ENCODE results near the gene ANKMY2.

The ANKMY2 gene

GRCh38 chr7:16563281-16564022 is 82.1 kb downstream of the ANKMY2 start:
- Histone ChIP-seq H3K4me1 (ENCODE audit: insufficient read depth, low read length) (no peaks in the 10 kb centered on the region), H3K9me3 (ENCODE audit: low read length) (no peaks in the 10 kb centered on the region), H3K27me3 (ENCODE audit: control insufficient read depth in 1 of 2, insufficient read depth in 2 of 2, low read length in 2 of 2) (no peaks in the 10 kb centered on the region), H3K9ac (ENCODE audit: low read length) (no peak overlapping the region), H3K36me3 (ENCODE audit: insufficient read depth, low read length) (no peaks in the 10 kb centered on the region), H3K4me3 (ENCODE audit: low read depth in 1 of 2, low read length in 2 of 2) (no peak overlapping the region), H3K27ac (ENCODE audit: low read depth, low read length) (no peak overlapping the region)

- H3K36me3 ChIP-seq (ENCODE audit: insufficient read depth, low read length): no peaks in the 10 kb centered on the region
- H3K4me1 ChIP-seq (ENCODE audit: insufficient read depth, low read length): no peaks in the 10 kb centered on the region
- no peaks in the 10 kb centered on the region for H3K27me3 ChIP-seq (ENCODE audit: control insufficient read depth in 1 of 2, insufficient read depth in 2 of 2, low read length in 2 of 2)
- H3K27ac ChIP-seq (ENCODE audit: low read depth, low read length): no peak overlapping the region
- no peaks in the 10 kb centered on the region for H3K9me3 ChIP-seq (ENCODE audit: low read length)
- no peak overlapping the region for H3K9ac ChIP-seq (ENCODE audit: low read length)
- no peak overlapping the region for H3K4me3 ChIP-seq (ENCODE audit: low read depth in 1 of 2, low read length in 2 of 2)
These were observed 82.9 kb downstream of the ANKMY2 start for GRCh38 chr7:16562456-16563220.

GRCh38 chr7:16561943-16562342 is 83.6 kb downstream of the ANKMY2 start:
- Histone ChIP-seq H3K4me1 (ENCODE audit: insufficient read depth, low read length) (no peaks in the 10 kb centered on the region), H3K27ac (ENCODE audit: low read depth, low read length) (no peak overlapping the region), H3K4me3 (ENCODE audit: low read depth in 1 of 2, low read length in 2 of 2) (no peak overlapping the region), H3K9ac (ENCODE audit: low read length) (no peak overlapping the region), H3K9me3 (ENCODE audit: low read length) (no peaks in the 10 kb centered on the region), H3K36me3 (ENCODE audit: insufficient read depth, low read length) (no peaks in the 10 kb centered on the region), H3K27me3 (ENCODE audit: control insufficient read depth in 1 of 2, insufficient read depth in 2 of 2, low read length in 2 of 2) (no peaks in the 10 kb centered on the region)

- Histone ChIP-seq H3K36me3 (ENCODE audit: insufficient read depth, low read length) (no peaks in the 10 kb centered on the region), H3K9ac (ENCODE audit: low read length) (no peak overlapping the region), H3K27me3 (ENCODE audit: control insufficient read depth in 1 of 2, insufficient read depth in 2 of 2, low read length in 2 of 2) (no peaks in the 10 kb centered on the region), H3K9me3 (ENCODE audit: low read length) (no peaks in the 10 kb centered on the region), H3K4me3 (ENCODE audit: low read depth in 1 of 2, low read length in 2 of 2) (no peak overlapping the region), H3K27ac (ENCODE audit: low read depth, low read length) (no peak overlapping the region), H3K4me1 (ENCODE audit: insufficient read depth, low read length) (no peaks in the 10 kb centered on the region)
These were observed 85.9 kb downstream of the ANKMY2 start for GRCh38 chr7:16559497-16560179.

GRCh38 chr7:16558761-16559302 is 86.7 kb downstream of the ANKMY2 start:
- Histone ChIP-seq H3K27me3 (ENCODE audit: control insufficient read depth in 1 of 2, insufficient read depth in 2 of 2, low read length in 2 of 2) (no peaks in the 10 kb centered on the region), H3K9me3 (ENCODE audit: low read length) (no peaks in the 10 kb centered on the region)

GRCh38 chr7:16556359-16556758 is 89.2 kb downstream of the ANKMY2 start:
- Histone ChIP-seq H3K27ac (ENCODE audit: low read depth, low read length) (no peak overlapping the region), H3K4me3 (ENCODE audit: low read depth in 1 of 2, low read length in 2 of 2) (no peak overlapping the region), H3K4me1 (ENCODE audit: insufficient read depth, low read length) (no peaks in the 10 kb centered on the region), H3K9me3 (ENCODE audit: low read length) (no peaks in the 10 kb centered on the region), H3K36me3 (ENCODE audit: insufficient read depth, low read length) (no peaks in the 10 kb centered on the region), H3K9ac (ENCODE audit: low read length) (no peak overlapping the region), H3K27me3 (ENCODE audit: control insufficient read depth in 1 of 2, insufficient read depth in 2 of 2, low read length in 2 of 2) (no peaks in the 10 kb centered on the region)

More at GRCh38 chr7:16558761-16559302, 86.7 kb downstream of the ANKMY2 start:
- Histone ChIP-seq H3K27ac (ENCODE audit: low read depth, low read length) (no peak overlapping the region), H3K4me3 (ENCODE audit: low read depth in 1 of 2, low read length in 2 of 2) (no peak overlapping the region), H3K36me3 (ENCODE audit: insufficient read depth, low read length) (no peaks in the 10 kb centered on the region), H3K4me1 (ENCODE audit: insufficient read depth, low read length) (no peaks in the 10 kb centered on the region), H3K9ac (ENCODE audit: low read length) (no peak overlapping the region)

- Histone ChIP-seq H3K9me3 (ENCODE audit: low read length) (no peaks in the 10 kb centered on the region), H3K4me3 (ENCODE audit: low read depth in 1 of 2, low read length in 2 of 2) (no peak overlapping the region), H3K4me1 (ENCODE audit: insufficient read depth, low read length) (no peaks in the 10 kb centered on the region), H3K36me3 (ENCODE audit: insufficient read depth, low read length) (no peaks in the 10 kb centered on the region), H3K27ac (ENCODE audit: low read depth, low read length) (no peak overlapping the region), H3K9ac (ENCODE audit: low read length) (no peak overlapping the region), H3K27me3 (ENCODE audit: control insufficient read depth in 1 of 2, insufficient read depth in 2 of 2, low read length in 2 of 2) (no peaks in the 10 kb centered on the region)
These were observed 90.9 kb downstream of the ANKMY2 start for GRCh38 chr7:16554518-16555236.

GRCh38 chr7:16550671-16551070 is 94.9 kb downstream of the ANKMY2 start:
- no peaks in the 10 kb centered on the region for H3K36me3 ChIP-seq (ENCODE audit: insufficient read depth, low read length)
- H3K9me3 ChIP-seq (ENCODE audit: low read length): no peaks in the 10 kb centered on the region
- H3K27ac ChIP-seq (ENCODE audit: low read depth, low read length): no peak overlapping the region
- H3K4me3 ChIP-seq (ENCODE audit: low read depth in 1 of 2, low read length in 2 of 2): no peak overlapping the region
- H3K9ac ChIP-seq (ENCODE audit: low read length): no peak overlapping the region
- no peaks in the 10 kb centered on the region for H3K27me3 ChIP-seq (ENCODE audit: control insufficient read depth in 1 of 2, insufficient read depth in 2 of 2, low read length in 2 of 2)
- H3K4me1 ChIP-seq (ENCODE audit: insufficient read depth, low read length): no peaks in the 10 kb centered on the region
